ENCODE measurements around the gene ADARB1. TPM values are rescaled to one million over a fixed set of nuclear protein-coding genes. Genes with fewer than 3 reads are reported as not detected.

Gene ADARB1
- total RNA-seq, 2 experiments from 2014 or later: 32.8 to 37.7 TPM

DNA sequence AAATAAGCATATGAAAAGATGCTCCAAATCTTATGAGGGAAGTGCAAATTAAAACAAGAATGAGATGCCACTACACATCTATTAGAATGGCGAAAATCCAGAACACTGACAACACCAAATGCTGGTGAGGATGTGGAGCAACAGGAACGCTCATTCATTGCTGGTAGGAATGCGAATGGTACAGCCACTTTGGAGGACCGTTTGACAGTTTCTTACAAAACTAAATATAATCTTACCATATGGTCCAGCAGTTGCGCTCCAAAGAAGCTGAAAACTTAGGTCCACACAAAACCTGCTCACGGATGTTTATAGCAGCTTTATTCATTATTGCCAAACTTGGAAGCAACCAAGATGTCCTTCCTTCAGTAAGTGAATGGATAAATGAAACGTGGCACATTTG, 163.0 kb downstream of the ADARB1 start:
- CTCF ChIA-PET: interaction anchor here (0.8 kb wide), 1 partner anchor 9 kb away, joined by 3 read pairs; no protein-coding TSS in a partner anchor
- H3K27ac Mint-ChIP-seq: no peak overlapping the region
- no peaks in the 10 kb centered on the region for H3K36me3 Mint-ChIP-seq (ENCODE audit: low read depth)
- intact Hi-C loops (cut with DNase I, micrococcal nuclease): no loop called here
- H3K9me3 Mint-ChIP-seq (ENCODE audit: low read depth): peaks cover 4% of the 10 kb centered on the region
- POLR2A ChIA-PET: interaction anchor here (0.6 kb wide), 1 partner anchor 85 kb away, joined by 3 read pairs; no protein-coding TSS in a partner anchor
- no peak for DNase-seq
- H3K4me3 Mint-ChIP-seq: no peak overlapping the region
- no peak for ATAC-seq
- no peaks in the 10 kb centered on the region for H3K4me1 Mint-ChIP-seq
- H3K27me3 Mint-ChIP-seq: peaks cover 13% of the 10 kb centered on the region

DNA sequence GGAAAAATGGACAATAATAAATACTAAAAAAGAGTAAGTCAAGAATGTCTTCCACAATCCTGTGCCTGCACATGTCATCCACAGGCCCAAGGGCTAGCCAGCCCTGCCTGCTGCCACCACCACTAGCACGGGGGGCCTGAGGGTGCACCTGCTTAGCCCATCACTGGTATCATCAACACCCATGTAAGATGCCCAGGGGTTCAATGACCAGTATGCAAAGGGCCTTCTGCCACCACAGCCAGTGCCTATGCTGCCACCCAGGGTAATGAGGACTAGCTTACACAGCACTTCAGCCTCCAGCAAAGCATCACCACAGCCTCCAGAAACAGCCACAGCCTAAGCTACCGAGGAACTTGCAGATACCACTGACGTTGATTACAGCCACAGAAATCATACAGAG, 167.0 kb downstream of the ADARB1 start:
- no peak for DNase-seq
- H3K4me3 Mint-ChIP-seq: no peak overlapping the region
- no peak for ATAC-seq
- peaks cover 9% of the 10 kb centered on the region for H3K36me3 Mint-ChIP-seq (ENCODE audit: low read depth)
- CTCF ChIA-PET: interaction anchor here (1.2 kb wide), 1 partner anchor 14 kb away, joined by 3 read pairs; no protein-coding TSS in a partner anchor
- intact Hi-C loops (cut with DNase I, micrococcal nuclease): no loop called here
- peaks cover 16% of the 10 kb centered on the region for H3K9me3 Mint-ChIP-seq (ENCODE audit: low read depth)
- H3K27me3 Mint-ChIP-seq: peaks cover 11% of the 10 kb centered on the region
- H3K4me1 Mint-ChIP-seq: no peaks in the 10 kb centered on the region
- POLR2A ChIA-PET: no interaction called here
- no peak overlapping the region for H3K27ac Mint-ChIP-seq

DNA sequence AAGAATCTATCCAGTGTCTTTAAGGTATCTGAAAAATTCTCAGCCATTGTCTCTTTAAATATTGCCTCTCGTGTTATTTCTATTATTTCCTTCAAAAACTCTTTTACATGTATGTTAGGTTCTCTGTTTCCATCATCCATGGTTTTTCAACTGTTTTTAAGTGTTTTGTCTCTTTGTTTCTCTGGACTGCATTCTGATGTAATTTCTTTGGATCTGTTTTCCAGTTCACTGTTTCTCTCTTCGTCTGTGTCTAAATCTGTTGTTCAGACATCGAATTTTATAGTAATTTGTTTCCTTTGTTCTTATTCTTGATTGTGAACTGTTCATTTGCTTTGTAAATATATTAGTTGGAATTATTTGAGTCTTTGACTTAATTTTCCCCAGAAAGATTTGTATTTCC, 169.2 kb downstream of the ADARB1 start:
- no peak overlapping the region for H3K4me3 Mint-ChIP-seq
- intact Hi-C loops (cut with DNase I, micrococcal nuclease): no loop called here
- peaks cover 9% of the 10 kb centered on the region for H3K36me3 Mint-ChIP-seq (ENCODE audit: low read depth)
- POLR2A ChIA-PET: no interaction called here
- no peak overlapping the region for H3K27ac Mint-ChIP-seq
- ATAC-seq: no peak
- no peaks in the 10 kb centered on the region for H3K4me1 Mint-ChIP-seq
- H3K27me3 Mint-ChIP-seq: peaks cover 6% of the 10 kb centered on the region
- CTCF ChIA-PET: interaction anchor here (0.6 kb wide), 1 partner anchor 8 kb away, joined by 3 read pairs; no protein-coding TSS in a partner anchor
- peaks cover 16% of the 10 kb centered on the region for H3K9me3 Mint-ChIP-seq (ENCODE audit: low read depth)
- DNase-seq: no peak

DNA sequence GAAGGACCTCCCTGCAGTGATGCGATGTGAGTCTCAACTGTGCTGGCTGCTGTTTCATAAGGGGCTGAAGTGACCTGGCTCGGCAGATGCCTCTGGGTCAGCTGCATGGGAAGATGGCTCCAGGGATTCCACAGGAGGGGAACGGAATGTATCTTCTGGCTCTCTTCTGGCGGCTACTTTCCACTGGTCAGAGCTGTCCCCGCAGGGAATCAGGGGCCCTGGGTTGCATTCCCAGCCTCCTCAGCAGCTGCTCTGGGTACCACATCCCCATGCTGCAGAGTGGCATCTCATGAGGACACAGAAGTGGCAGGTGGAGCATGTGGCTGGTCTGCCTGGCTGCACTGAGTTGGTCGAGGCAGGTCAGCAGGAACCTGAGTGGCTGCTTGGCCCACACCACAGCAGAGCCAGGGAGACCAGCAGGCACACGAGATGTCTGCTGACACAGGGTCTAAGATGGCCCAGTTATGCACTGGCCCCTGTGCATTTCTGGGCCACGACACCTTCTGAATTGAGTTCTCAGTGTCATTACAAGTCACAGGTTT, 170.5 kb downstream of the ADARB1 start:
- Mint-ChIP-seq H3K4me3 (no peak overlapping the region), H3K9me3 (ENCODE audit: low read depth) (peaks cover 16% of the 10 kb centered on the region), H3K36me3 (ENCODE audit: low read depth) (peaks cover 9% of the 10 kb centered on the region), H3K27me3 (peaks cover 6% of the 10 kb centered on the region), H3K27ac (no peak overlapping the region), H3K4me1 (no peaks in the 10 kb centered on the region)
- intact Hi-C loops (cut with DNase I, micrococcal nuclease): no loop called here
- POLR2A ChIA-PET: no interaction called here
- no peak for DNase-seq
- ATAC-seq: no peak
- CTCF ChIA-PET: no interaction called here

DNA sequence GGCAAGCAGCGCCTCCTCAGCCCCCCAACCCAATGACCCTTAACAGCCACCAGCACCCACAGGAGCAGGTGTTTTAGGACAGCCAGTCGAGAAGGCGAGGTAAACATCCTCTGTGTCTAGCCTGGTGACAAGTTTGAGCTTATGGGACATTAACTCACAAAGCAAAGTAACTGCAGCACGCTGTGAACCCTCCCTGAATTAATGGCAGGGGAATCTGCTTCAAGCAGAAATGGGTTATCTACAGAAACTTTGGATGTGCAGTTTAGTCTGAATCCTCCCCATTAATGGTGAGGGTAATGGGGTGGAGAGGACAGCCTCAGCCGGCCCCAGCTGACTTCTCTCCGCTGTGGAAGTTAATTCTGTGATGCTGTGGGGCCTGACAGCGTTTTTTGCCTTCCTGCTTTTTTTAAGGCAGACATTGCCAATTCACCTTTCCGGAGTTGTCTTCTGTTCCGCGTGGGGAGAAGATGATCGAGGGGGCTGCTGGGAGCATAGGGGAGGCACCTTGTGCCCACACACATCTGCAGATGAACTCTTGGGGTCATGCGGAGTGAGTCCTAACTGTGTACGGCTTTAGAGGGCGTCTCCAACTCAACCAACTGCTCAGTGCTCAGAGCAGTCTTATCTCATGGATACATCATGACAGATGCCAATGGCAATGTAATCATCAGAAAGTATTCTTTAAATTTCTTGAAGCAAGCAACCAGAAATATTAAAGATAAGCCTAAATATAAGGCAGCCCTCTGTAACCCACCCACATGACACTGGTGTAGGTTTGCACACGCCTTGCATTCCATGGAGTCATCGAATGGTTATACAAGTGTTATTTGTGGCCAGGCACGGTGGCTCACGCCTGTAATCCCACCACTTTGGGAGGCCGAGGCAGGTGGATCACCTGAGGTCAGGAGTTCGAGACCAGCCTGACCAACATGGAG, 172.3 kb downstream of the ADARB1 start:
- intact Hi-C loops (cut with DNase I, micrococcal nuclease): no loop called here
- peaks cover 16% of the 10 kb centered on the region for H3K9me3 Mint-ChIP-seq (ENCODE audit: low read depth)
- CTCF ChIA-PET: no interaction called here
- ATAC-seq (no peak), DNase-seq (no peak)
- H3K4me3 Mint-ChIP-seq: no peak overlapping the region
- no peaks in the 10 kb centered on the region for H3K4me1 Mint-ChIP-seq
- peaks cover 2% of the 10 kb centered on the region for H3K27me3 Mint-ChIP-seq
- peaks cover 9% of the 10 kb centered on the region for H3K36me3 Mint-ChIP-seq (ENCODE audit: low read depth)
- no peak overlapping the region for H3K27ac Mint-ChIP-seq
- POLR2A ChIA-PET: no interaction called here

DNA sequence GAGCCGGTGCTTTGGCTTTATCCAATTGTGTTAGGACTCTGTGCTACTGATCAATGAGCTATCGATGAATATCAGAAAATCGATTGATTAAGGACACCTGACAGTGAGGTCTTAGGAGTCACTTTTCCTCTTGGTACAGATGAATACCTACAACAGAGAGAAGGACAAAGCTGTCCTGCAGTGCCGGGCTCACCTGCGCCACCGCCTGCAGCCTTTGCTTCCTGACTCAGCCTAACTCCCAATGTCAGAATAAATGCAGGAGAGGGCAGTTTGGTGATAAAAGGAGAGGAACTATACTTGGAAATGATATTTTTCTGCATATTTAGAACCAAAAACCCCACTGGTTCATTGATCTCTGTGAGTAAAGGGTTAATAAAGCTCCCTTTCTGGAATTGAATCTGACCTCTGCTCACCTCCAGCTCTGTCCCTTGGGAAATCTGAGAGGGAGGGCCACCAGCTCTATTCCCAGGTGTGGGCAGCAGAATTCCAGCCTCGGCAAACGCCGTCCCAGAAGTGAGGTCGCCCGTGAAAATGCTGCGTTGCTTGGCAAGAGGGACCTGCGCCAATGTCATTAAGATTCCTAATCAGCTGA, 174.0 kb downstream of the ADARB1 start:
- H3K36me3 Mint-ChIP-seq (ENCODE audit: low read depth): peaks cover 9% of the 10 kb centered on the region
- H3K4me1 Mint-ChIP-seq: no peaks in the 10 kb centered on the region
- peaks cover 2% of the 10 kb centered on the region for H3K27me3 Mint-ChIP-seq
- intact Hi-C loops (cut with DNase I, micrococcal nuclease): no loop called here
- no peak overlapping the region for H3K27ac Mint-ChIP-seq
- ChIA-PET POLR2A (no interaction called here), CTCF (no interaction called here)
- peaks cover 11% of the 10 kb centered on the region for H3K9me3 Mint-ChIP-seq (ENCODE audit: low read depth)
- no peak overlapping the region for H3K4me3 Mint-ChIP-seq
- ATAC-seq: no peak
- no peak for DNase-seq

DNA sequence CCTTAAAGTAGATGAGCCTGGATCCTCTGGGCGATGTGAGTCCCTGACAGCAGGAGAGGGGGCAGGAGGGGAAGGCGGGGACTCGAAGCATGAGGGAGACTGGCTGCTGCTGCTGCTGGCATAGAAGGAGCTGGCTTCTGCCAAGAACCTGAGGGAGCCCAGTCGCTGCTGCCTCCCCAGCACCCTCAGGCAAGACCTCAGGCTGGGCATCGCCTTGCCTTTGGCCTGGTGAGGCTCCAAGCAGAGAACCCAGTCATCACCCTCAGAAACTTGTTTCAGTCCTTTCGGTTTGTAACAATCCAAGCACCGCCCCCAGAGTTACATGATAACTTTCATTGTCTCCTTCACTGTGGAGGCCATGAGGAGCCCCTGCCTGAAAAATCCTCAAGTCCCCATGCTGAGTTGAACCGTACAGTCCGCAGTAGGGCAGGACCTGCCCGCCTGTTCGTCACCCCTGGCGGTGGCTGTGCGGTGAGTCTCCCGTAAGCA, 174.6 kb downstream of the ADARB1 start:
- CTCF ChIA-PET: no interaction called here
- ATAC-seq (no peak), DNase-seq (no peak)
- Mint-ChIP-seq H3K9me3 (ENCODE audit: low read depth) (peaks cover 7% of the 10 kb centered on the region), H3K27me3 (peaks cover 2% of the 10 kb centered on the region), H3K36me3 (ENCODE audit: low read depth) (peaks cover 4% of the 10 kb centered on the region), H3K4me1 (no peaks in the 10 kb centered on the region), H3K27ac (no peak overlapping the region), H3K4me3 (no peak overlapping the region)
- POLR2A ChIA-PET: no interaction called here
- intact Hi-C loops (cut with DNase I, micrococcal nuclease): no loop called here

DNA sequence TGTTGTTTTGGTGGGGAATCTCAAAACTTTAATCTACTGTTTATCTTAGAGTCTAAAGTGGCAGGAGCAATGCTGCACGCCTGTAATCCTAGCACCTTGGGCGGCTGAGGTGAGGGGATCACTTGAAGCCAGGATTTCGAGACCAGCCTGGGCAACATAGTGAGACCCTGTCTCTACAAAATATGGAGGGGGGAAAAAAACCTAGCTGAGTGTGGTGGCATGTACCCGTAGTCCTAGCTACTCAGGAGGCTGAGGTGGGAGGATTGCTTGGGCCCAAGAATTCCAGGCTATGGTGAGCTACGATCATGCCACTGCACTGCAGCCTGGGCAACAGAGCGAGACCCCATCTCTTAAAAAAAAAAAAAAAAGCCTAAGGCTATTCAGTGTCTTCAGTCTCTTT, 175.2 kb downstream of the ADARB1 start:
- Mint-ChIP-seq H3K4me3 (no peak overlapping the region), H3K27me3 (peaks cover 2% of the 10 kb centered on the region), H3K36me3 (ENCODE audit: low read depth) (no peaks in the 10 kb centered on the region), H3K27ac (no peak overlapping the region), H3K4me1 (no peaks in the 10 kb centered on the region), H3K9me3 (ENCODE audit: low read depth) (no peaks in the 10 kb centered on the region)
- no peak for DNase-seq
- intact Hi-C loops (cut with DNase I, micrococcal nuclease): no loop called here
- CTCF ChIA-PET: no interaction called here
- POLR2A ChIA-PET: no interaction called here
- no peak for ATAC-seq

DNA sequence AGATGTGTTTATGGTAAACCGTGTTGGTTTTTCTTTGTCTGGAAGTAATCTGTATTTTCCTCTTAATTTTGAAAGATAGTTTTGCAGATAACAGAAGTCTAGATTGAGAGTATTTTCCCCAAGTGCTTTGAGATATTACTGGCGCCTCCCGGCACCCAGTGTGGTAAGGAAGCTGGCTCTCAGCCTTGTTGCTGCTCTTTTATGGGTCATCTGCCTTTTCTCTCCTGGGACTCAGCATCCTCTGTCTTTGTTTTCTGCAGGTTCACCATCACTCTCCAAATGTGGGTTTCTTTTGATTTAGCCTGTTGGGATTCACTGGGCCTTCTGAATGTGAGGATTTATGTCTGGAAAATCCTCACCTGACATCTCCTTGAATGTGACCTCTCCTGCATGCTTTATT, 175.9 kb downstream of the ADARB1 start:
- Mint-ChIP-seq H3K27me3 (peaks cover 8% of the 10 kb centered on the region), H3K27ac (no peak overlapping the region), H3K4me1 (no peaks in the 10 kb centered on the region), H3K36me3 (ENCODE audit: low read depth) (no peaks in the 10 kb centered on the region), H3K4me3 (no peak overlapping the region), H3K9me3 (ENCODE audit: low read depth) (no peaks in the 10 kb centered on the region)
- POLR2A ChIA-PET: no interaction called here
- intact Hi-C loops (cut with DNase I, micrococcal nuclease): no loop called here
- CTCF ChIA-PET: no interaction called here
- ATAC-seq (no peak), DNase-seq (no peak)

DNA sequence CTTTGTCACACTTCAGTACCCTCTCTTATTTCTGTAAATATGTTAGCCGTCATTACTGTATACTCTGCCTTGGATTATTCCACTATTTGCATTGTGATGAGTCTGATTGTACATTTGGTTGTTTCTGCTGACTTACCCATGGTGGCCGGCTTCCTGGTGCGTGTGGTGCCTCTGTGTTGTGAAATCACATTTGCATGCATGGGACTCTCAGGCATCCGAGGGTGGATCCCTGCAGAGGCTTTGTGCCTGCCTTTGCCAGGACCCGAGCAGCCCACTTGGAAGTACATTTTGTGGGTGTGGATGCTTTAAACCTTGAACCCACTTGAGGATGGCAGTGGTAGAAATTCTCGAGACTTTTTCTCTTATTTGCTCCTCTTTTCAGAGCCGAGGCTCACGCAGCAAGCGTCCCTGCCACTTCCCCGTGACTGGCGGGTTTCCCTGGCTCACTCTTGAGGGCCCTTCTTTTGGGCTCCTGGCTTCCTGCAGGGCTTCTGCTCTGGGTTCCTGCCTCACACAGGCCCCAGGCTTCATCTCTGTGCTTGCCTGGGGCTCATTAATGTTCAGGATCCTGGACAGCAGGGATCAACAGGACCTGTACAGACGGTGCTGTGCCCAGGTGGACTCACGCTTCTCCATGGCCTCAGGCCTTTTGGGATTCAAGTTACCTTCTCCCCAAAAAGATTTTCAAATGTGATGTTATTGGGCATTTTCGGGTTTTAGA, 176.7 kb downstream of the ADARB1 start:
- ChIA-PET CTCF (interaction anchor here (0.6 kb wide), 1 partner anchor 8 kb away, joined by 3 read pairs; no protein-coding TSS in a partner anchor), POLR2A (no interaction called here)
- Mint-ChIP-seq H3K27ac (no peak overlapping the region), H3K36me3 (ENCODE audit: low read depth) (no peaks in the 10 kb centered on the region), H3K9me3 (ENCODE audit: low read depth) (no peaks in the 10 kb centered on the region), H3K4me1 (no peaks in the 10 kb centered on the region), H3K4me3 (no peak overlapping the region), H3K27me3 (peaks cover 8% of the 10 kb centered on the region)
- intact Hi-C loops (cut with DNase I, micrococcal nuclease): no loop called here
- ATAC-seq (no peak), DNase-seq (no peak)

DNA sequence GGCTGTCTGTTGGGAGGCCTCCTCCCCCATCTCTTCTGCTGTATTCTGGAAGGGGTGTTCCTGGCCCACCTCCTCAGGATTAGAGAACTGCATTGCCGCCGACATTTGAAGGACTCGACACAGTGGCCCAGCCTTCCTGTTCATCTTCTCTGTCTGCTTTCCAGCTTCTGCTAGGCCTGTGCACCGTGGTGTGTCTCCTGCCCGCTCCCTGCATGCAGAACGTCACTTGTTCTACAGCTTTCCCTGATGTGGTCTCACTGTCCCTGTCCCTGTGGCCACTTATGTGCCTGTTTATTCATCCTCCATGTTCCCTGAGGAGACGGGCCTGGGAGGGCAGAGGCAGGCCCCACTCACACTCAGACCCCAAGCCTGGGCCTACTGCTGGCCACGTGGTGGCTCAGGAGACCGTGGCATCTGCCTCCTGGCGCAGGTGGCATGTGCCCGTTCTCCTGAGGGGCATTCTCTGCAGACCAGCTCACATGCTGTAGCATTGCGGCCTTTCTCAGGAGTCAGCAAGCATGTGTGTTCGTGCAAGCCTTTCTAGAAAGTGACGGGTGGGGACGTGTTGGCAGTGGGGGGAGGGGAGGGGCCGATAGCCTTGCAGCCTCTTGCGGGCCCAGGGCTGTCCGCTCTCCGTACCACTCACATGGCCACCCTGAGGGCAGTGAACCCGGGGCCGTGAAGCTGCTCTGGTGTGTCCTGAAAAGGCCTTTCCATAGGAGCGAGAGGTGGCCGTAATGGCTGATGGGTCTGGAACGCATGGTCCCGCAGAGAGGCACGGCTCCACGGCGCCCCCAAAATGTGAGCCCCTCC, 177.5 kb downstream of the ADARB1 start:
- H3K4me3 Mint-ChIP-seq: no peak overlapping the region
- intact Hi-C loops (cut with DNase I, micrococcal nuclease): no loop called here
- DNase-seq (no peak), ATAC-seq (no peak)
- no peak overlapping the region for H3K27ac Mint-ChIP-seq
- no peaks in the 10 kb centered on the region for H3K9me3 Mint-ChIP-seq (ENCODE audit: low read depth)
- no peaks in the 10 kb centered on the region for H3K36me3 Mint-ChIP-seq (ENCODE audit: low read depth)
- peaks cover 8% of the 10 kb centered on the region for H3K27me3 Mint-ChIP-seq
- ChIA-PET CTCF (interaction anchor here (0.6 kb wide), 1 partner anchor 8 kb away, joined by 3 read pairs; no protein-coding TSS in a partner anchor), POLR2A (no interaction called here)
- no peaks in the 10 kb centered on the region for H3K4me1 Mint-ChIP-seq
